GM18858 (cell line): Measurements from ENCODE around the gene CBFA2T2.
"Not testable (repeated sequence)": the region's sequence is repeated elsewhere in the genome, so short reads cannot be mapped to it uniquely, and the experiment has no call there.

Experiments
- ATAC-seq: cut with Tn5 transposase; IDR thresholded peaks from one replicate; pipeline ENCODE4 v1.9.1; 2021; ENCODE audit not compliant: unreplicated experiment

Gene CBFA2T2

DNA sequence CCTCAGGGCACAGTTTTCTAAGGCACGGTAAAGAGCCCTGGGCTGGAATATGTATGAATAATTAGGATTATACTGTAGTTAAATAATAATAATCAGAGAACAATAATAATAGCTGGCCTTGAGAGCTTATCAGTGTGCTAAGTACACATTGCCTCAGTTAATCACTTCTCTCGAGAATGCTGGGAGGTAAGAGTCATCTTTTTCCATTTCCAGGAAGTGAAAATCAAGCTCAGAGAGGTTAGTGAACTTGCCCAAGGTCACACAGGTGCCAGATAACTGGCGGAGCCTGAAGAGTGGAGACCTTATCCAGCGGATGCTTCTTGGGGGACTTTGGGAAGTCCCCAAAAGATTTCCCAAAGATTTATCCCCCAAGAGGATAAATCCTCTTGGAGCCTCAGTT, 19.4 kb upstream of the CBFA2T2 start:
- ATAC-seq: no peak

GRCh38 chr20:33470866-33471265, 19.0 kb upstream of the CBFA2T2 start:
- ATAC-seq: no peak

DNA sequence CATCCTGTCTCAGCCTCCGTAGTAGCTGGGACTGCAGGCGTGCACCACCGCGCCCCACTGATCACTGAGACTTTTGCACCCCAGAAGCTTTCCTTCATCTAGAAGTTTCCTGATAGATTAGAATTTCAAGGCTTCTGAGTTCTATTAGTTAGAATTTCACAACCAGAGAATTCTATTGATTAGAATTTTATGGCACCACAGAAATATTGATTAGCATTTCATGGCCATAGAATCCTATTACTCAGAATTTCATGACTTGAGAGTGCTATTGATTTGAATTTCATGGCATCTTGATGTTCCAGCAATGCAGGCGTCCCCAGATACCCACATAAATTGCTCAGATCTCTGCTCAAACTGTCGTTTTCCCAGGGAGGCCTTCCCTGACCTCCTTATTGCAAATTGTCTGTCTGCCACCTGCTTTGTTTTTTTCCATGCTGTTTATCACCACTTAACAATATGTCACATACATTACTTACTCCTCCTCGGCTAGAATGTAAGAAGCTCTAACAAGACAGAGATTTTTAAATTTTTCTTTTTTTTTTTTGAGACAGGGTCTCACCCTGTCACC, 16.9 kb upstream of the CBFA2T2 start:
- ATAC-seq: no peak

DNA sequence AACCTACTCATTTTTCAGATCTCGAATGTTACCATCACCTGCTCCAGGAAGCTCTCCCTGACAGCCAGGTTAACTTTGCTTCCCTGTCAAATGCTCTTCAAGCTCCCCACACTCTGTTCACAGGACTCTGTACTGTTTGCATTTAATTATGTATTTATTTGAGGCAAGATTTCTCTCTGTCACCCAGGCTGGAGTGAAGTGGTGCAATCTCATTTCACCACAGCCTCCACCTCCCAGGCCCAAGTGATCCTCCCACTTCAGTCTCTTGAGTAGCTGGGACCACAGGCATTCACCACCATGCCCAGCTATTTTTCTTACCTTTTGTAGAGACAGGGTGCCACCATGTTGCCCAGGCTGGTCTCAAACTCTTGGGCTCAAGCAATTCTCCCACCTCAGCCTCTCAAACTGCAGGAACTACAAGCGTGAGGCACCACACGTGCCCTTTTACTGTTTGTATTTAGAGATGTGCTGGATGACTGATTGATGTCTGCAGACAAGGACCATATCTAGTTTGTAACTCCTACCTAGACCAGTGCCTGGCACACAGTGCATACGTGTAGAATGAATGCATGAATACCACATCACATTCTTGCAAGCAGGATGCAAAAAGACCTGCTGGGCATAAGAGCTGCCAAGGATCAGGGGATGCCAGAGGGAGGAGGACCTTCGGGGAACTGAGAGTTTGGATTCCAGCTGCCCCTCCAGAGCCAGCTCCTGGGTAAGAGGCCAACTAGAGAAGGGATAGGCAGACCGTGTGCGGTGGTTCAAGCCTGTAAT, 15.6 kb upstream of the CBFA2T2 start:
- ATAC-seq: no peak

GRCh38 chr20:33474963-33475362, 14.9 kb upstream of the CBFA2T2 start:
- no peak for ATAC-seq

DNA sequence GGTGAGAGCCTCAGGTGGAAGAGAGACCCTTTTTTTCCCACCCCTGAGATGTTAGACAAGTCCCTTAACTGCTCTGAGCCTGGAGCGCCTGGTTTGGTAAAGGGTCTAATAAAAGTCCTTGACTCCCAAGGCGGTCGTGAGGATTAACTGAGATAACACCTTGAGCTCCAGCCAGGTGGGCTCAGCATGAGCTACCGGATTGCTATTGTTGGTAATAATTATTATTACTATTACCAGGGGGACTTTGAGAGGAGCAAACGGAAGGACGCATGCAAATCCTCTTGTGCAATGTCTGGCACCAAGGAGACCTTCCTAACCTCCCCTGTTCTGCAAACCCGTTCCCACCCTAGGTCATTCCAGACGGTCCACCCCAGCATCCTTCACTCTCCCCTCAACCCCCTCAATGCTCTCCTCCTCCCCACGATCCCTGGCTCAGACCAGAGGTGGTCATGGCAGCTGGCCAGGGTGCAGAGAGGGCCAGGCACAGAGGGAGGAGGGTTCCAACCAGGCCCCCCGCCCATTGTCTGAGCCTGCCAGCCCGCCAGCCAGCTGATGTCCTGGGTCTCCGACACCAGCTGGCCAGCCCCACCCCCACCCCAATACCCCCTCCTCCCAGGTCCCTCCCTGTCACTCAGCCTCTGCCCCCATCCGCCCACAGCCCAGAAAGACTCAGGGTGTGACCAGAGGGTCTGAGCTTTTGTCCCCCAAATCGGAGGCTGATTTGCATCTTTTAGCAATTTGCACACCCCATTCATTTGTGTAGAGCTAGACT, 14.3 kb upstream of the CBFA2T2 start:
- no peak for ATAC-seq

GRCh38 chr20:33477386-33478234, 12.3 kb upstream of the CBFA2T2 start:
- no peak for ATAC-seq

GRCh38 chr20:33480048-33480447, 9.8 kb upstream of the CBFA2T2 start:
- no peak for ATAC-seq

- no peak for ATAC-seq
Measured at GRCh38 chr20:33481431-33481941, 8.4 kb upstream of the CBFA2T2 start.

DNA sequence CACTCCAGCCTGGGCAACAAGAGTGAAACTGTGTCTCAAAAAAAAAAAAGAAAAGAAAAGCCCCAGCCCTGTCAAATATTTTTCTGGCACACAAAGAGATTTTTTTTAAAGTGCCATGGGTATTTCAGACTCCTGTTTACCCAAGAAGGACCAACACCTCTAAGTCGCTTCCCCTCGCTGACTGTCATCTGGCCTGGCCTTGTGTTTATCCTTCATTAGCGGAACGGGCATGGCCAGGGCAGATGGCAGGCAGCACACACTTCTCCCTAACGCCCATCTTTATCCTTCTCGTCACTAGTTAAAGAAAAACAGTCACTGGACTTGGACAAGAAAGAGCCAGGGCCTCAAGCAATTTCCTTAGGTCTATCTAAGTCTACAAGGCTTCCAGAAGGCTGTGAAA, 7.3 kb upstream of the CBFA2T2 start:
- ATAC-seq: no peak

GRCh38 chr20:33483186-33483585, 6.7 kb upstream of the CBFA2T2 start:
- not testable (repeated sequence) for ATAC-seq

GRCh38 chr20:33488201-33488600, 1.7 kb upstream of the CBFA2T2 start:
- no peak for ATAC-seq

- not testable (repeated sequence) for ATAC-seq
Measured at GRCh38 chr20:33488661-33489494, 1.0 kb upstream of the CBFA2T2 start.

DNA sequence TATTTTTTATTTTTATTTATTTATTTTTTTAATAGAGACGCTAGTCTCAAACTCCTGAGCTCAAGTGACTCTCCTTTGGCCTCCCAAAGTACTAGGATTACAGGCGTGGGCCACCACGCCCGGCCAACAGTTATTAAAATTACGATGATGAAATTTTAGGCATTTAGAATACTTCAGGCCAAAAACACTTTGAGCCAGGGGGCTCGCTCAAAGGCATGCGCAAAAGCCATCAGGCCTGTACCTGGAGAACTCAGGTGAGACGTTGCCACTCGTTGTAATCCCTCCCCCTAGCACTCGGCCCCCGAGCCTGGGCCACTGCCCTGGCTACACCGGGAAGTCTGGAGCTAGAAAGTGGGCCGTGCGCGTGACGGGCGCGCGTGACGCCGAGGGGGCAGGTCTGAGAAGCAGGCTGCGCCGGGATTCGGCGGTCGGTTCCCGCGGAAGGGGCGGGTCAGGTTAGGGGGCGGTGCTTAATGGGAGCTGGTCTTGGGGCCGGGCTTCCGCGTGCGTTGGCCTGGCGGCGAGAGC, 337 bp upstream of the CBFA2T2 start:
- ATAC-seq: peak; percentile 80

- no peak for ATAC-seq
Measured at GRCh38 chr20:33490934-33491656, 1.2 kb downstream of the CBFA2T2 start.

DNA sequence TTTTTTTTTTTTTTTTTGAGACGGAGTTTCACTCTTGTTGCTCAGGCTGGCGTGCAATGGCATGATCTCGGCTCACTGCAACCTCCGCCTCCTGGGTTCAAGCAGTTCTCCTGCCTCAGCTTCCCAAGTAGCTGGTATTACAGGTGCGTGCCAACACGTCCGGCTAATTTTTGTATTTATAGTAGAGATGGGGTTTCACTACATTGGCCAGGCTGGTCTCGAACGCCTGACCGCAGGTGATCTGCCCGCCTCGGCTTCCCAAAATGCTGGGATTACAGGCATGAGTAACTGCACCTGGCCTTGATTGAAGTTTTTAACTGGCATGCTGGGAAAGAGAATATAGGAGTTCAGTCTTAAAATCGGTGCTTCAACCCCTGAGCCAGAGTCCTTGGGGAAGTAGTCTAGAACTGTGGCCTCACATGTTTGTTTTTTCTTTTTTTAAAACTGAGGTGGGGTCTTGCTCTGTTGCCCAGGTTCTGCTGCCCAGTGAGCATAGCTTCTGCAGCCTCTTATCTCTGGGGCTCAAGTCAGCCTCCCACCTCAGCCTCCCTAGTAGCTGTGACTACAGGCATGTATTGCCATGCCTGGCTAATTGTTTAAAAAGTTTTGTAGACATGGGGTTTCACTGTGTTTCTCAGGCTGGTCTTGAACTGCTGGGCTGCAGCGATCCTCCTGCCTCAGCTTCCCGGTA, 3.3 kb downstream of the CBFA2T2 start:
- no peak for ATAC-seq

DNA sequence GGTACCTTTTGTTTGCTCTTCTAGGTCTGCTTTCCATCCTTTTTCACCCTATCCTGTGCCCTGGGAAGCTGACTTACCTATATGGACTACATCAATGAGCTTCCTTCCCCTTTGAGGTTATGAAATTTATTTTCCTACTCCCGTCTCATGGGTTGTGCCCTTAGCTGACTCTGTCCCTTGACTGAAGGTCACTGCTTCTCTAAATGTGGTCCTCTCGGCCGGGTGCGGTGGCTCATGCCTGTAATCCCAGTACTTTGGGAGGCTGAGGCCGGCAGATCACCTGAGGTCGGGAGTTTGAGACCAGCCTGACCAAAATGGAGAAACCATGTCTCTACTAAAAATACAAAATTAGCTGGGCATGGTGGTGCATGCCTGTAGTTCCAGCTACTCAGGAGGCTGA, 6.9 kb downstream of the CBFA2T2 start:
- ATAC-seq: not testable (repeated sequence)

DNA sequence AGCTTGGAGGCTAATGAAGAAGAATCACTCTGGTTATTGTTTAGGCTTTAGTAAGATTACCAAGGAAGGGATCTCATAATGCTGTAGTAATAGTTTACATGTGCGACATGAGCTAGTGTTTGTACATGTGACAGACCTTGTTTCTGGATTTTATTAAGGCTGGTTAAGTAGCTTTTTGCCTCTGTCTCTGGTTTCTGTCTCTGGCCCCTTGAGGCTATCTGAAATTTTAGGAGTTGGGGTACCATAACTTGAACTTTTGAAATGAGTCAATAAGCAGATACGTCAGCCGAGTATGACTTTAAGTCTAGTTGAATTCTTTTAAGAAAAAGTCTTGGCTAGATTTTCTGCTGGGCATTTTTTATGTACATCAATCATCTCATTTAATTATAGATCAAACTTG, 9.5 kb downstream of the CBFA2T2 start:
- ATAC-seq: no peak

DNA sequence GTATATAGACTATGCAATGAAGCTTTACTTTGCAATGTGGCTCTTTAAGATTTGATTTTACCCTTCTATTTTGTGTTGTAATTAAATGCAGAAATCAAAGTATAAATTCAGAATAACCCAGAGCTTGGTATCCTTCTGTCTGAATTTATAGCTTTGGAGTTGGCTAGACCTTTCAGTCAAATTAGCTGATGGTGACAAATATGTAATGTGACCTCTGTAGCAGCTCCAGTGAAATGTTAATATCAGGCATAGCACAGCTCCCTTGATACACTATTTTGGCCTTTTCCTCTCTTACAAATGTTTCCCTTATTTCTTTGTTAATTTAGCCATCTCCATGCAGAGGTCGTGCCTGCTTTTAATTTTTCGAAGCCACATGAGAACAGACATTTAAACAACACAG, 11.1 kb downstream of the CBFA2T2 start:
- no peak for ATAC-seq
